ENCODE results near the gene DIRAS2. TPM values are rescaled to one million over a fixed set of nuclear protein-coding genes. Genes with fewer than 3 reads are reported as not detected.
"Not testable (repeated sequence)": the region's sequence is repeated elsewhere in the genome, so short reads cannot be mapped to it uniquely, and the experiment has no call there.

The DIRAS2 gene
- not detected for total RNA-seq

- Mint-ChIP-seq H3K27ac (no peak within 1 kb of the TSS), H3K4me3 (peak within 1 kb of the TSS; percentile 34), H3K27me3 (peaks cover 39% of the 10 kb centered on the region), H3K4me1 (ENCODE audit: low read depth) (peaks cover 3% of the 10 kb centered on the region), H3K9me3 (no peaks in the 10 kb centered on the region), H3K36me3 (no peaks in the 10 kb centered on the region)
- ChIA-PET POLR2A (no interaction called here), CTCF (interaction anchor here (0.6 kb wide), 2 partner anchors 113 to 1040 kb away, joined by 3 to 4 read pairs; no protein-coding TSS in a partner anchor)
- intact Hi-C loops (cut with micrococcal nuclease), result loop anchor here (5.0 kb wide), 1 partner anchor 416 kb away; no protein-coding TSS in a partner anchor
- peak; percentile 38 for DNase-seq
These were observed at the start of gene DIRAS2 for GRCh38 chr9:90642570-90643539. Gene DIRAS2, minus strand, starts transcription at chr9:90642824. Its CDS starts 28,997 bp downstream, at chr9:90613827.

- H3K4me3 Mint-ChIP-seq, result no peak overlapping the region
- H3K27me3 Mint-ChIP-seq, result peaks cover 3% of the 10 kb centered on the region
- H3K9me3 Mint-ChIP-seq, result peaks cover 2% of the 10 kb centered on the region
- H3K36me3 Mint-ChIP-seq, result no peaks in the 10 kb centered on the region
- H3K4me1 Mint-ChIP-seq (ENCODE audit: low read depth), result no peaks in the 10 kb centered on the region
- DNase-seq, result no peak
- no peak overlapping the region for H3K27ac Mint-ChIP-seq
- POLR2A ChIA-PET, result no interaction called here
- intact Hi-C loops (cut with micrococcal nuclease), result no loop called here
- CTCF ChIA-PET, result no interaction called here
These were observed 42.1 kb upstream of the DIRAS2 start for GRCh38 chr9:90684736-90685135.

- POLR2A ChIA-PET, result no interaction called here
- CTCF ChIA-PET, result no interaction called here
- Mint-ChIP-seq H3K9me3 (peaks cover 2% of the 10 kb centered on the region), H3K36me3 (no peaks in the 10 kb centered on the region), H3K27me3 (peaks cover 3% of the 10 kb centered on the region), H3K4me1 (ENCODE audit: low read depth) (no peaks in the 10 kb centered on the region), H3K4me3 (no peak overlapping the region), H3K27ac (no peak overlapping the region)
- no peak for DNase-seq
- intact Hi-C loops (cut with micrococcal nuclease), result no loop called here
These were observed 41.5 kb upstream of the DIRAS2 start for GRCh38 chr9:90684106-90684505.

GRCh38 chr9:90680534-90680933 is 37.9 kb upstream of the DIRAS2 start:
- H3K27ac Mint-ChIP-seq, result no peak overlapping the region
- no peaks in the 10 kb centered on the region for H3K36me3 Mint-ChIP-seq
- peaks cover 1% of the 10 kb centered on the region for H3K27me3 Mint-ChIP-seq
- ChIA-PET CTCF (no interaction called here), POLR2A (no interaction called here)
- no peak overlapping the region for H3K4me3 Mint-ChIP-seq
- no peaks in the 10 kb centered on the region for H3K9me3 Mint-ChIP-seq
- intact Hi-C loops (cut with micrococcal nuclease), result no loop called here
- DNase-seq, result no peak
- no peaks in the 10 kb centered on the region for H3K4me1 Mint-ChIP-seq (ENCODE audit: low read depth)

GRCh38 chr9:90665072-90665471 is 22.4 kb upstream of the DIRAS2 start:
- Mint-ChIP-seq H3K36me3 (no peaks in the 10 kb centered on the region), H3K27me3 (peaks cover 13% of the 10 kb centered on the region), H3K4me1 (ENCODE audit: low read depth) (no peaks in the 10 kb centered on the region), H3K27ac (no peak overlapping the region), H3K4me3 (no peak overlapping the region), H3K9me3 (peaks cover 2% of the 10 kb centered on the region)
- DNase-seq, result no peak
- CTCF ChIA-PET, result no interaction called here
- intact Hi-C loops (cut with micrococcal nuclease), result no loop called here
- POLR2A ChIA-PET, result no interaction called here

- Mint-ChIP-seq H3K4me1 (ENCODE audit: low read depth) (no peaks in the 10 kb centered on the region), H3K4me3 (no peak overlapping the region), H3K9me3 (no peaks in the 10 kb centered on the region), H3K36me3 (no peaks in the 10 kb centered on the region), H3K27ac (no peak overlapping the region), H3K27me3 (peaks cover 11% of the 10 kb centered on the region)
- CTCF ChIA-PET, result no interaction called here
- no peak for DNase-seq
- intact Hi-C loops (cut with micrococcal nuclease), result no loop called here
- POLR2A ChIA-PET, result no interaction called here
These were observed 17.2 kb upstream of the DIRAS2 start for GRCh38 chr9:90659650-90660364.

GRCh38 chr9:90658783-90659182 is 16.2 kb upstream of the DIRAS2 start:
- CTCF ChIA-PET, result no interaction called here
- H3K9me3 Mint-ChIP-seq, result no peaks in the 10 kb centered on the region
- H3K4me3 Mint-ChIP-seq, result no peak overlapping the region
- POLR2A ChIA-PET, result no interaction called here
- H3K27me3 Mint-ChIP-seq, result peaks cover 11% of the 10 kb centered on the region
- intact Hi-C loops (cut with micrococcal nuclease), result no loop called here
- H3K4me1 Mint-ChIP-seq (ENCODE audit: low read depth), result no peaks in the 10 kb centered on the region
- no peaks in the 10 kb centered on the region for H3K36me3 Mint-ChIP-seq
- H3K27ac Mint-ChIP-seq, result no peak overlapping the region
- no peak for DNase-seq

- H3K27me3 Mint-ChIP-seq, result peaks cover 8% of the 10 kb centered on the region
- H3K9me3 Mint-ChIP-seq, result no peaks in the 10 kb centered on the region
- DNase-seq, result no peak
- H3K4me1 Mint-ChIP-seq (ENCODE audit: low read depth), result no peaks in the 10 kb centered on the region
- H3K4me3 Mint-ChIP-seq, result no peak overlapping the region
- H3K36me3 Mint-ChIP-seq, result no peaks in the 10 kb centered on the region
- intact Hi-C loops (cut with micrococcal nuclease), result no loop called here
- H3K27ac Mint-ChIP-seq, result no peak overlapping the region
- POLR2A ChIA-PET, result no interaction called here
- CTCF ChIA-PET, result no interaction called here
These were observed 15.6 kb upstream of the DIRAS2 start for GRCh38 chr9:90658181-90658580.

- H3K9me3 Mint-ChIP-seq; intact Hi-C loops (cut with micrococcal nuclease); H3K36me3 Mint-ChIP-seq; H3K4me1 Mint-ChIP-seq (ENCODE audit: low read depth); H3K27me3 Mint-ChIP-seq; H3K27ac Mint-ChIP-seq; POLR2A ChIA-PET; CTCF ChIA-PET; DNase-seq; H3K4me3 Mint-ChIP-seq: not testable (repeated sequence)
These were observed 14.3 kb upstream of the DIRAS2 start for GRCh38 chr9:90656876-90657275.

GRCh38 chr9:90651246-90651645 is 8.6 kb upstream of the DIRAS2 start:
- no peaks in the 10 kb centered on the region for H3K4me1 Mint-ChIP-seq (ENCODE audit: low read depth)
- no peak overlapping the region for H3K4me3 Mint-ChIP-seq
- H3K9me3 Mint-ChIP-seq, result peaks cover 14% of the 10 kb centered on the region
- H3K27ac Mint-ChIP-seq, result no peak overlapping the region
- peaks cover 14% of the 10 kb centered on the region for H3K27me3 Mint-ChIP-seq
- ChIA-PET CTCF (no interaction called here), POLR2A (no interaction called here)
- intact Hi-C loops (cut with micrococcal nuclease), result no loop called here
- H3K36me3 Mint-ChIP-seq, result no peaks in the 10 kb centered on the region
- no peak for DNase-seq

GRCh38 chr9:90647843-90648242 is 5.2 kb upstream of the DIRAS2 start:
- Mint-ChIP-seq H3K9me3 (peaks cover 14% of the 10 kb centered on the region), H3K4me1 (ENCODE audit: low read depth) (no peaks in the 10 kb centered on the region), H3K36me3 (no peaks in the 10 kb centered on the region), H3K4me3 (no peak overlapping the region), H3K27me3 (peaks cover 31% of the 10 kb centered on the region), H3K27ac (no peak overlapping the region)
- no peak for DNase-seq
- POLR2A ChIA-PET, result no interaction called here
- intact Hi-C loops (cut with micrococcal nuclease), result no loop called here
- CTCF ChIA-PET, result interaction anchor here (0.6 kb wide), 1 partner anchor 1044 kb away, joined by 3 read pairs; no protein-coding TSS in a partner anchor

- Mint-ChIP-seq H3K27ac (no peak overlapping the region), H3K9me3 (peaks cover 7% of the 10 kb centered on the region), H3K4me3 (no peak overlapping the region), H3K27me3 (peaks cover 44% of the 10 kb centered on the region), H3K36me3 (no peaks in the 10 kb centered on the region), H3K4me1 (ENCODE audit: low read depth) (peaks cover 3% of the 10 kb centered on the region)
- POLR2A ChIA-PET, result no interaction called here
- CTCF ChIA-PET, result no interaction called here
- intact Hi-C loops (cut with micrococcal nuclease), result no loop called here
- no peak for DNase-seq
These were observed 3.1 kb upstream of the DIRAS2 start for GRCh38 chr9:90645721-90646120.
